ENCODE results near the gene ZNF140.

The ZNF140 gene

GRCh38 chr12:133130038-133130807 lies 49.5 kb downstream of the ZNF140 start, which contains the start of the genes ZNF10 and ZNF891:
Gene ZNF10, plus strand, starts transcription at chr12:133130627. Its CDS starts 13,866 bp downstream, at chr12:133144493.
Gene ZNF891, minus strand, starts transcription at chr12:133130274. Its CDS starts 8,356 bp downstream, at chr12:133121918.
- in situ Hi-C loops (cut with MboI; ENCODE audit: low sequenced_read_pairs) = no loop called here

GRCh38 chr12:133130808-133131128 lies 50.0 kb downstream of the ZNF140 start:
- in situ Hi-C loops (cut with MboI; ENCODE audit: low sequenced_read_pairs) = no loop called here

GRCh38 chr12:133135747-133136146 lies 55.0 kb downstream of the ZNF140 start:
- in situ Hi-C loops (cut with MboI; ENCODE audit: low sequenced_read_pairs) = no loop called here

GRCh38 chr12:133145981-133146380 lies 65.3 kb downstream of the ZNF140 start:
- in situ Hi-C loops (cut with MboI; ENCODE audit: low sequenced_read_pairs) = no loop called here

- in situ Hi-C loops (cut with MboI; ENCODE audit: low sequenced_read_pairs) = no loop called here
These were observed 75.5 kb downstream of the ZNF140 start for GRCh38 chr12:133156125-133156690.
